ENCODE results near the gene HOOK1. TPM values are rescaled to one million over a fixed set of nuclear protein-coding genes. Genes with fewer than 3 reads are reported as not detected.

The HOOK1 gene
- total RNA-seq (1 to 10 TPM in 2 of 4 donors, under 1 TPM in 1, not detected in 1; under 0.01 to 1.5 (median 1.1) TPM), polyA plus RNA-seq (10 to 100 TPM; 13.5 to 31.4 (median 20.4) TPM)

GRCh38 chr1:59814901-59815825, at the start of gene HOOK1:
Gene HOOK1 (plus strand): TSS chr1:59814949. CDS start chr1:59815118, 169 bp downstream.
- H3K4me3 ChIP-seq: peak within 1 kb of the TSS; percentile 8 to 44 (median 36)
- 3 to 9% methylated on average over 71 of the region's 71 CpGs for WGBS, 2 donors
- intact Hi-C loops (cut with DNase I): no loop called here
- DNase-seq: no peak
- H3K9me3 ChIP-seq: no peaks in the 10 kb centered on the region
- H3K4me1 ChIP-seq: peaks cover 0 to 18% (median 14%) of the 10 kb centered on the region in 4 donors
- H3K36me3 ChIP-seq: no peaks in the 10 kb centered on the region
- peaks cover 24 to 63% (median 39%) of the 10 kb centered on the region in 3 donors for H3K27me3 ChIP-seq
- H3K27ac ChIP-seq: no peak within 1 kb of the TSS
- no peak for TF ChIP-seq POLR2A (IDR thresholded peaks at IDR 0.05)
- no peak for TF ChIP-seq EP300 (IDR thresholded peaks at IDR 0.05)
- no peak for TF ChIP-seq CTCF (IDR thresholded peaks at IDR 0.05)
- TF ChIP-seq POLR2AphosphoS5 (IDR thresholded peaks at IDR 0.05): no peak

- Histone ChIP-seq H3K27ac (no peak overlapping the region), H3K4me1 (no peaks in the 10 kb centered on the region), H3K36me3 (no peaks in the 10 kb centered on the region), H3K27me3 (no peaks in the 10 kb centered on the region), H3K9me3 (no peaks in the 10 kb centered on the region), H3K4me3 (no peak overlapping the region)
- TF ChIP-seq POLR2AphosphoS5 (IDR thresholded peaks at IDR 0.05): no peak
- no peak for TF ChIP-seq POLR2A (IDR thresholded peaks at IDR 0.05)
- TF ChIP-seq CTCF (IDR thresholded peaks at IDR 0.05): no peak
- no peak for TF ChIP-seq EP300 (IDR thresholded peaks at IDR 0.05)
- DNase-seq: no peak
- intact Hi-C loops (cut with DNase I): no loop called here
- WGBS, 2 donors: 86 to 91% methylated on average over 5 of the region's 5 CpGs
These were observed 49.6 kb upstream of the HOOK1 start for GRCh38 chr1:59765011-59765730.

GRCh38 chr1:59766227-59766855, 48.4 kb upstream of the HOOK1 start:
- no peak for DNase-seq
- TF ChIP-seq POLR2A (IDR thresholded peaks at IDR 0.05) (no peak), EP300 (IDR thresholded peaks at IDR 0.05) (no peak), CTCF (IDR thresholded peaks at IDR 0.05) (no peak), POLR2AphosphoS5 (IDR thresholded peaks at IDR 0.05) (no peak)
- intact Hi-C loops (cut with DNase I): no loop called here
- WGBS, 2 donors: 79 to 88% methylated on average over 9 of the region's 9 CpGs
- Histone ChIP-seq H3K36me3 (no peaks in the 10 kb centered on the region), H3K9me3 (no peaks in the 10 kb centered on the region), H3K4me3 (no peak overlapping the region), H3K27me3 (no peaks in the 10 kb centered on the region), H3K27ac (no peak overlapping the region), H3K4me1 (no peaks in the 10 kb centered on the region)

- Histone ChIP-seq H3K4me3 (no peak overlapping the region), H3K27ac (no peak overlapping the region), H3K9me3 (no peaks in the 10 kb centered on the region), H3K4me1 (no peaks in the 10 kb centered on the region), H3K36me3 (no peaks in the 10 kb centered on the region), H3K27me3 (no peaks in the 10 kb centered on the region)
- intact Hi-C loops (cut with DNase I): no loop called here
- WGBS, 2 donors: 70 to 71% methylated on average over 2 of the region's 2 CpGs
- TF ChIP-seq EP300 (IDR thresholded peaks at IDR 0.05) (no peak), CTCF (IDR thresholded peaks at IDR 0.05) (no peak), POLR2AphosphoS5 (IDR thresholded peaks at IDR 0.05) (no peak)
- DNase-seq: no peak
These were observed 47.6 kb upstream of the HOOK1 start for GRCh38 chr1:59767119-59767518.
